H9 (cell line): ENCODE data around the gene MIS12. TPM values are rescaled to one million over a fixed set of nuclear protein-coding genes. Genes with fewer than 3 reads are reported as not detected.

Experiments used
- DNase-seq: peaks from one replicate; pipeline ENCODE4 v3.0.0-alpha.2; 2017
- H2AFZ ChIP-seq: one replicate; pipeline ENCODE4 v1.6.1; 2013; ENCODE audit warnings: mild to moderate bottlenecking, low read length, control low read depth, moderate library complexity
- H2AK5ac ChIP-seq: 2 replicates; pipeline ENCODE4 v1.6.1; 2013; ENCODE audit warnings: low read length, control low read depth, mixed read lengths; ENCODE audit not compliant: insufficient read length
- H2BK120ac ChIP-seq: one replicate; pipeline ENCODE4 v1.6.1; 2013; ENCODE audit warnings: low read depth, mild to moderate bottlenecking, low read length, control low read depth, inconsistent platforms; ENCODE audit not compliant: poor library complexity, severe bottlenecking
- H2BK12ac ChIP-seq: 2 replicates; pipeline ENCODE4 v1.6.1; 2013; ENCODE audit warnings: low read length, control low read depth, mixed read lengths, low read depth; ENCODE audit not compliant: insufficient read length
- H2BK15ac ChIP-seq: 2 replicates; pipeline ENCODE4 v1.6.1; 2013; ENCODE audit warnings: low read depth, low read length, control low read depth
- H2BK20ac ChIP-seq: one replicate; pipeline ENCODE4 v1.6.1; 2013; ENCODE audit warnings: low read depth, mild to moderate bottlenecking, low read length, control low read depth, inconsistent platforms; ENCODE audit not compliant: poor library complexity, severe bottlenecking
- H2BK5ac ChIP-seq: 2 replicates; pipeline ENCODE4 v1.6.1; 2013; ENCODE audit warnings: low read length, control low read depth, mixed read lengths; ENCODE audit not compliant: insufficient read length
- H3K14ac ChIP-seq: 2 replicates; pipeline ENCODE4 v1.6.1; 2013; ENCODE audit warnings: low read length, control low read depth; ENCODE audit not compliant: insufficient read depth
- H3K18ac ChIP-seq: 2 replicates; pipeline ENCODE4 v1.6.1; 2013; ENCODE audit warnings: low read depth, mild to moderate bottlenecking, mixed read lengths, low read length, control low read depth; ENCODE audit not compliant: insufficient read length
- H3K23ac ChIP-seq: 2 replicates; pipeline ENCODE4 v1.6.1; 2013; ENCODE audit warnings: low read length, control low read depth, mixed read lengths, low read depth; ENCODE audit not compliant: insufficient read length
- H3K23me2 ChIP-seq: 2 replicates; pipeline ENCODE4 v1.6.1; 2013; ENCODE audit warnings: low read depth, mild to moderate bottlenecking, mixed read lengths, low read length, control low read depth; ENCODE audit not compliant: insufficient read length, poor library complexity, severe bottlenecking
- H3K27ac ChIP-seq: 2 replicates; pipeline ENCODE4 v1.5.1; 2013; ENCODE audit warnings: low read length, control low read depth, mixed read lengths, low read depth; ENCODE audit not compliant: insufficient read length
- H3K27me3 ChIP-seq: 2 replicates; pipeline ENCODE4 v1.6.1; 2013; ENCODE audit warnings: low read length, control low read depth, inconsistent platforms; ENCODE audit not compliant: insufficient read depth
- H3K4ac ChIP-seq: 2 replicates; pipeline ENCODE4 v1.6.1; 2013; ENCODE audit warnings: low read depth, mild to moderate bottlenecking, control low read depth, inconsistent platforms, low read length, moderate library complexity
- H3K4me1 ChIP-seq: 2 replicates; pipeline ENCODE4 v1.6.1; 2013; ENCODE audit warnings: low read length, control low read depth, inconsistent platforms; ENCODE audit not compliant: insufficient read depth
- H3K4me2 ChIP-seq: 2 replicates; pipeline ENCODE4 v1.6.1; 2013; ENCODE audit warnings: low read length, control low read depth, mixed read lengths; ENCODE audit not compliant: insufficient read length, insufficient read depth
- H3K56ac ChIP-seq: 2 replicates; pipeline ENCODE4 v1.6.1; 2013; ENCODE audit warnings: low read depth, mild to moderate bottlenecking, mixed read lengths, low read length, control low read depth; ENCODE audit not compliant: insufficient read length
- H3K79me1 ChIP-seq: 2 replicates; pipeline ENCODE4 v1.6.1; 2013; ENCODE audit warnings: low read depth, mild to moderate bottlenecking, moderate library complexity, low read length, control low read depth, inconsistent platforms; ENCODE audit not compliant: insufficient read depth, poor library complexity, severe bottlenecking
- H3K79me2 ChIP-seq: 2 replicates; pipeline ENCODE4 v1.6.1; 2013; ENCODE audit warnings: low read length, control low read depth, inconsistent platforms; ENCODE audit not compliant: insufficient read depth
- H3K9ac ChIP-seq: 2 replicates; pipeline ENCODE4 v1.6.1; 2013; ENCODE audit warnings: low read length, control low read depth, mixed read lengths; ENCODE audit not compliant: insufficient read length; ENCODE audit errors: extremely low read depth
- H3K9me3 ChIP-seq: one replicate; pipeline ENCODE4 v1.6.1; 2013; ENCODE audit warnings: low read depth, low read length, inconsistent platforms; ENCODE audit not compliant: control insufficient read depth
- H3T11ph ChIP-seq: one replicate; pipeline ENCODE4 v1.6.1; 2013; ENCODE audit warnings: mild to moderate bottlenecking, low read length, control low read depth, inconsistent platforms
- H4K20me1 ChIP-seq: one replicate; pipeline ENCODE4 v1.6.1; 2013; ENCODE audit not compliant: control insufficient read depth, insufficient read length, insufficient read depth
- H4K5ac ChIP-seq: 2 replicates; pipeline ENCODE4 v1.6.1; 2013; ENCODE audit warnings: low read depth, mild to moderate bottlenecking, mixed read lengths, low read length, control low read depth; ENCODE audit not compliant: insufficient read length
- H4K8ac ChIP-seq: replicated peaks from 2 replicates; pipeline ENCODE4 v1.6.1; 2013; ENCODE audit warnings: low read length, control low read depth, mixed read lengths, low read depth; ENCODE audit not compliant: insufficient read length
- H4K91ac ChIP-seq: 2 replicates; pipeline ENCODE4 v1.6.1; 2013; ENCODE audit warnings: low read depth, mild to moderate bottlenecking, moderate library complexity, mixed read lengths, low read length, control low read depth; ENCODE audit not compliant: insufficient read length
- H3K27ac Mint-ChIP-seq, 3 experiments: 2 replicates in 2 of 3; 3 replicates in 1 of 3; pipeline ENCODE4 v1.8.0; 2020 to 2021; ENCODE audit warnings: mixed read lengths in 3 of 3, mild to moderate bottlenecking in 1 of 3, moderate library complexity in 1 of 3
- H3K27me3 Mint-ChIP-seq: 2 replicates; pipeline ENCODE4 v1.8.0; 2021; ENCODE audit warnings: low read depth, mild to moderate bottlenecking, moderate library complexity, mixed read lengths
- H3K36me3 Mint-ChIP-seq, 3 experiments: 2 replicates in 2 of 3; 3 replicates in 1 of 3; pipeline ENCODE4 v1.8.0; 2020 to 2021; ENCODE audit warnings: low read depth in 3 of 3, mixed read lengths in 3 of 3; ENCODE audit not compliant: insufficient read depth in 1 of 3
- H3K4me1 Mint-ChIP-seq, 2 experiments: 2 replicates each; pipeline ENCODE4 v1.8.0; 2020; ENCODE audit warnings: mixed read lengths in 2 of 2
- H3K4me3 Mint-ChIP-seq, 2 experiments: 2 replicates in 1 of 2; 3 replicates in 1 of 2; pipeline ENCODE4 v1.8.0; 2020 to 2021; ENCODE audit warnings: mild to moderate bottlenecking in 2 of 2, mixed read lengths in 2 of 2, moderate library complexity in 1 of 2
- H3K9me3 Mint-ChIP-seq, 2 experiments: 2 replicates in 1 of 2; 3 replicates in 1 of 2; pipeline ENCODE4 v1.8.0; 2020; ENCODE audit warnings: mild to moderate bottlenecking in 2 of 2, mixed read lengths in 2 of 2, moderate library complexity in 1 of 2
- WGBS: extraction: QIAGEN DNeasy Blood & Tissue Kit; methylation state at CpG from one replicate; pipeline ENCODE4 v1.1.7; 2013; ENCODE audit warnings: missing lambda C conversion rate, low lambda C conversion rate, mixed read lengths; ENCODE audit not compliant: insufficient read length; ENCODE audit errors: extremely low coverage; 5-methylcytosine and 5-hydroxymethylcytosine counted together
- total RNA-seq: library from RNA; stranded (reverse); gene quantifications from 2 replicates; pipeline ENCODE4 v1.2.1, GENCODE V29; 2021
- TF ChIP-seq, protein P1 (sequence below): fragments of 200-600 bp; sonication (generic); conservative IDR thresholded peaks from 3 replicates; pipeline ENCODE4 v1.8.0; 2021; ENCODE audit warnings: antibody characterized with exemption, mild to moderate bottlenecking

The MIS12 gene
- total RNA-seq, 1 experiment from 2014 or later, result 30.7 TPM

DNA sequence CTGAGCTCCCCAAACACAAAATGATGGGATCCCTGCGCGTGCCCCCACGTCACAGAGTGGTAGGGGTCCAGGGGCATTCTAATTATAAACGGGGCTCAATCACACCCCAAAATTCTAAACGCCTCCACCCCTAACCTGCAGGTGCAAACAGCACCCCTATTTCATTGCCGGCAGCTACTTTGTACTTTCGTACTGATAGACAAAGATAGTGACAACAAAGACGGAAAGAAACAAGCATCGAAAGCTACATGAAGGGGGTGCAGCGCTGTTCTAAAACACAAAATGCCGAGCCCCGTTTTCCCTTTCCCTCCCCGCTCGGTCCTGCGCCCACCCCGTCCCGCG, 13.9 kb downstream of the MIS12 start:
- no peak overlapping the region for H3K14ac ChIP-seq
- Mint-ChIP-seq H3K4me3 (peak overlapping the region; percentile 79 to 93), H3K9me3 (peaks cover 0 to 4% of the 10 kb centered on the region in 2 experiments; a peak in 1 of 5 replicates), H3K36me3 (peaks cover 0 to 2% (median 0%) of the 10 kb centered on the region in 3 experiments; a peak in 1 of 7 replicates), H3K27ac (no peak overlapping the region), H3K27me3 (peaks cover 70% of the 10 kb centered on the region), H3K4me1 (peaks cover 14 to 17% of the 10 kb centered on the region in 2 experiments)
- TF ChIP-seq, protein P1, sequence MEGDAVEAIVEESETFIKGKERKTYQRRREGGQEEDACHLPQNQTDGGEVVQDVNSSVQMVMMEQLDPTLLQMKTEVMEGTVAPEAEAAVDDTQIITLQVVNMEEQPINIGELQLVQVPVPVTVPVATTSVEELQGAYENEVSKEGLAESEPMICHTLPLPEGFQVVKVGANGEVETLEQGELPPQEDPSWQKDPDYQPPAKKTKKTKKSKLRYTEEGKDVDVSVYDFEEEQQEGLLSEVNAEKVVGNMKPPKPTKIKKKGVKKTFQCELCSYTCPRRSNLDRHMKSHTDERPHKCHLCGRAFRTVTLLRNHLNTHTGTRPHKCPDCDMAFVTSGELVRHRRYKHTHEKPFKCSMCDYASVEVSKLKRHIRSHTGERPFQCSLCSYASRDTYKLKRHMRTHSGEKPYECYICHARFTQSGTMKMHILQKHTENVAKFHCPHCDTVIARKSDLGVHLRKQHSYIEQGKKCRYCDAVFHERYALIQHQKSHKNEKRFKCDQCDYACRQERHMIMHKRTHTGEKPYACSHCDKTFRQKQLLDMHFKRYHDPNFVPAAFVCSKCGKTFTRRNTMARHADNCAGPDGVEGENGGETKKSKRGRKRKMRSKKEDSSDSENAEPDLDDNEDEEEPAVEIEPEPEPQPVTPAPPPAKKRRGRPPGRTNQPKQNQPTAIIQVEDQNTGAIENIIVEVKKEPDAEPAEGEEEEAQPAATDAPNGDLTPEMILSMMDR, result no peak
- no CpG with 5 or more reads among the region's 18 CpGs for WGBS
- H3K18ac ChIP-seq, result peak overlapping the region; percentile 68
- H2BK12ac ChIP-seq, result no peak overlapping the region
- no peak overlapping the region for H2AK5ac ChIP-seq
- no peak overlapping the region for H2BK120ac ChIP-seq
- H3K4me1 ChIP-seq, result no peaks in the 10 kb centered on the region
- H2BK5ac ChIP-seq, result no peak overlapping the region
- H3K9me3 ChIP-seq, result no peaks in the 10 kb centered on the region
- no peak overlapping the region for H2AFZ ChIP-seq
- H3T11ph ChIP-seq, result no peak overlapping the region
- H3K56ac ChIP-seq, result no peak overlapping the region
- H3K23me2 ChIP-seq, result peaks cover 11% of the 10 kb centered on the region
- no peak for DNase-seq
- no peaks in the 10 kb centered on the region for H3K79me1 ChIP-seq
- no peaks in the 10 kb centered on the region for H3K79me2 ChIP-seq
- H2BK15ac ChIP-seq, result no peak overlapping the region
- H2BK20ac ChIP-seq, result no peak overlapping the region
- H3K4ac ChIP-seq, result no peak overlapping the region
- H4K91ac ChIP-seq, result no peak overlapping the region
- no peaks in the 10 kb centered on the region for H4K20me1 ChIP-seq
- no peak overlapping the region for H4K8ac ChIP-seq
- peak overlapping the region; percentile 72 for H3K4me2 ChIP-seq
- H4K5ac ChIP-seq, result no peak overlapping the region
- no peak overlapping the region for H3K27ac ChIP-seq
- no peak overlapping the region for H3K9ac ChIP-seq
- H3K27me3 ChIP-seq, result peaks cover 5% of the 10 kb centered on the region; the same call in 1 of the 2 replicates
- H3K23ac ChIP-seq, result no peak overlapping the region
